GM19099 (cell line): Measurements from ENCODE around the gene EDN2.

ENCODE experiments used
- POLR2A ChIP-seq: IDR thresholded peaks from 3 replicates; pipeline ENCODE4 v1.6.1; 2011; ENCODE audit warnings: low read depth; ENCODE audit not compliant: insufficient read length; ENCODE audit errors: extremely low read depth

Gene EDN2

GRCh38 chr1:41439234-41439633 lies 45.2 kb downstream of the EDN2 start:
- no peak for TF ChIP-seq POLR2A

- no peak for TF ChIP-seq POLR2A
Measured at GRCh38 chr1:41438711-41439110, 45.8 kb downstream of the EDN2 start.

GRCh38 chr1:41437011-41437355 lies 47.5 kb downstream of the EDN2 start:
- no peak for TF ChIP-seq POLR2A

GRCh38 chr1:41436281-41437010 lies 48.0 kb downstream of the EDN2 start:
- no peak for TF ChIP-seq POLR2A

DNA sequence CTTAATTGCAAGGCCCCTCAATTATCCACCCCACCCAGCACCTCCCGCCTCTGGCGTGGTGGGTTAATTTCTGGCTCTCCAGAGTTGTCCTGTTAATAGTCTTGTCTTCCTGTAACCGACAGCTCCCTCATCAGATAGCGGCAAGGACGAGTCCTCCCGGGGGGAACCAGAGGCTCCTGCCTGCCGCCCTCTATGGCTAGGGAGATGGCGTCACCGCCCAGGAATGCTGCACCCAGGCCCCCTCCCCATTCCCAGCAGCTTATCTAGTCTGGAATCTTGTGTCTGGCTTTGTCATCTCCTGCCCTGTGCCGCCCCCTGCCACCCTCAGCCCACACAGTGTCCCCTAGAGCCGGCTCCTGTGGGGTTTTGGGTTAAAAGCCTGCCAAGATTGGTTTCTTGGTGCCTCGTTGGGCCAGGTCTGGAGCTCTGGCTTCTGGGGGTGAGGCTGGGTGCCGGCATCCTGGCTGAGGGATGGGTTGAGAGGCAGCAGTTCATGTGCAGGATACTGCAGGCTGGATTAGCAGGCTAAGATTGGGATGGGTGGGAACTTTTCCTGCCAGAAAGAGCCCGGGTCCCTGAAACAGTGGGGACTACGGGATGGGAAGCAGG lies 48.8 kb downstream of the EDN2 start:
- no peak for TF ChIP-seq POLR2A

- no peak for TF ChIP-seq POLR2A
Measured at GRCh38 chr1:41434748-41435449, 49.6 kb downstream of the EDN2 start.

- no peak for TF ChIP-seq POLR2A
Measured at GRCh38 chr1:41434306-41434705, 50.2 kb downstream of the EDN2 start.

DNA sequence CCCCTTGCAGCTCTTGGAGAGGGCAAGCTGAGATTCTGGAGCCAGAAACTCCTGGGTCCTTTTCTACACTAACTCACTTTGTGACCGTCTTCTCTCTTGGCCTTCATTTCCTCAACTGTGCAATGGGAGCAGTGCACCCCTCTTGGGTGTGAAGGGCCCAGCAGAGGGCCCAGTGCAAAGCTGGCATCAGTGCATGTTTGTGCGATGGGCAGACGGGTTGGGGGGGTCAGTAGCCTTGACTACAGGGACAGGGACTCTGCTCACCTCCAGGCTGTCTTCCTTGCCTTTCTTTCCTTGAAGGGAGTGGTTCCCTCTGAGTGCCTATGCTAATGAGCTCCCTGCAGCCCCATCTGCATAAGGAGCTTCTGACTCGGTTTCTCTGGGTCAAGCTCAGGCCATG lies 51.0 kb downstream of the EDN2 start:
- TF ChIP-seq POLR2A: no peak

- no peak for TF ChIP-seq POLR2A
Measured at GRCh38 chr1:41432481-41433280, 51.8 kb downstream of the EDN2 start.

GRCh38 chr1:41431490-41432350 lies 52.8 kb downstream of the EDN2 start:
- no peak for TF ChIP-seq POLR2A

GRCh38 chr1:41430582-41430981 lies 53.9 kb downstream of the EDN2 start:
- no peak for TF ChIP-seq POLR2A

DNA sequence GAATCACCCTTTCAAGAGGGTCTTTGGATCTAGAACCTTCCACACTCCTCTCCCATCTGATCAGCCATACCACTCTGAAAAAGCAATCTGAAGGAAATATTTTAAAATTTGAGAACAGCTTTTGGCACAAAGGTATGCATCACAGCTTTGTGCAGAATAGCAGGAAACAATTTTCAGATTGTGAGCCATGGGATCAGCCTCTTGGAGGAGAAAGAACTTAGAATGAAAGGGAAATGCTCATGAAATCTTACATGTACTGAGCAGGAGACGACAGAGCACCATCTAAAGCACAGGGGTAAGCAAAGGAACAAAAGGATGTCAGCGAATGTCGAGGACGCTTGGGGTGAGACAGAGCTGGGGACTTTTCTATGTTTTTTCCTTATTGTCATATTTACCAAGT lies 54.4 kb downstream of the EDN2 start:
- no peak for TF ChIP-seq POLR2A

DNA sequence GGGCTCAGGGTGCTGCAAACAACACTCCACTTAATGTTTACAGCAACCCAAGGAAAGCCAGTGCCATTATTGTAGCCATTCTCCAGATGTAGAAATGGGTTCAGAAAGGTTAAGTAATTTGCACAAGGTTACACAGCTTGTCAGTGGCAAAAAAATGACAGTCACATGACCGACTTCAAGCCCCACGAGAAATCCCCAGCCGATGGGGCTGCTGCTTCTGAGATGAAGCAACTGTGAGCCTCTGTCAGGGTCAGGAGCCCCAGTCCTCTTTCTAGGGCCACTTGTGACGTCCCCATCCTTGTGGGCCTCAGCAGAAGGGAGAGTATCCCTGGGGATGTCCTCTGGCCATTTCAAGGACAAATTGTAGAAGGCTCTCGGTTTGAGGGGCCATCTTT lies 54.8 kb downstream of the EDN2 start:
- TF ChIP-seq POLR2A: no peak
